GM04504 (cell line): Measurements from ENCODE around the gene SECISBP2.
A peak's percentile ranks its signal among the peaks of the same experiment; 100 is the strongest.

Experiments used
- DNase-seq: peaks from one replicate; pipeline ENCODE4 v3.0.0-alpha.2; 2012; ENCODE audit warnings: low read depth

Gene SECISBP2

GRCh38 chr9:89383030-89383720, 64.9 kb downstream of the SECISBP2 start:
- DNase-seq, result no peak

DNA sequence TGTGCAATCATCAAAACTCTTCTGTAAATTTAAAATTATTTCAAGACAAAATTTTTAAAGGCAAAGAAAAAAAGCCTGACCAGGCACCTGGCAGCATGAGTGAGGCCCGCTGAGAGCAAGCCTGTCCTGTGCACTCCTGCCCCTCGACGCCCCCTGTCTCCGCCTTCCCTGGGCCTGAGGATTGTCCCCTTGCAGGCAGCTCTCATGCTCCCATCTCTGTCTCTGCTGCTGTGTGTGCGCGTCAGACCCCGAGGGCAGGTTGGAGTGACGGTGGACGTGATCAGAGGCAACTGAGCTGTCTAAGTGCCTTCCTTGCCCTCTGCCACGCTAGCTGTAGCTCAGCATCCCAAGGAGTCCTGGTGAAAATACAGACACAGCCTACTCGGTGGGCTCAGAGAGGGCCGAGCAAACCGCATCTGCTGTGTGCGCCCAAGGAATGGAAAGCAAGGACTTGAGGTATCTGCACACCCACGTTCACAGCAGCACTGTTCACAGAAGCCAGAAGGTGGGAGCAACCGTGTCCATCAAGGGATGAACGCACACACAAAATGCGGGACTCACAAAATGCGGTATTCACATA, 65.5 kb downstream of the SECISBP2 start:
- no peak for DNase-seq

DNA sequence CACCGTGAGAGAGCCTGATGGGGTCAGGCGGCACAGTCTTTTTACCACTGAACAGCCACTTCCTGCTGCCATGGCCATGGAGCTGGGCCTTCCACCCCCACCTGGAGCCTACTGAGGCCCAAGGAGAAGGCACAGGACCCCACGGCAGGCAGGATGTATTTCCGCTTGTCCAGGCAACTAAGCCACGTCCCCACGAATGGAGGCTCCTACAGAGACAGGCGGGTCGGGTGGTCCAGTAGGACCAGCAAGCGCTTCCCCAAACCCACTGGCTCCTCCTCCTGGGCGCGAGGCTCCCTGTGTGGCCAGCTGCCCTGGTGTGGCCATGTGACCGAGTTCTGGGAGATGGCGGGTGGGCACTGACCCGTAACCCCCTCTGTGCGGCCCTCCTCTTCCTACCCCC, 66.5 kb downstream of the SECISBP2 start:
- DNase-seq, result no peak

DNA sequence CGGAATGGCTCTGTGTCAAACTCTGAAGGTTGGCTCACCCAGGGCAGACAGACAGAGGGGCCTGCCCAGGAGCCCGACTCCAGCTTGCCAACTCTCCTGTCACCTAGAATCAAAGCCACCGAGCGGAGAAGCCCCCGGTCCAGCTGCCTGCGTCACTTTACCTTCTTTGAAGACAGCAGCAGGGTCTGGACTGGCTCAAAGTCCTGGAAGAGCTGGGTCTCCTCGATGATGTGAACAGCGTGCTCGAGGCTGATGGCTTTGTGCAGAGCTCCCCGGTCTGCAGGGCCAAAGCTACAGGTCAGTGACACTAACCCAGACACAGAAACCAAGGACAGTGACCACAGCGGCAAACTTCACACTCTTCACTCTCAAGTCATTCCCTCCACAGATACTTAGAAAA, 67.9 kb downstream of the SECISBP2 start:
- no peak for DNase-seq

DNA sequence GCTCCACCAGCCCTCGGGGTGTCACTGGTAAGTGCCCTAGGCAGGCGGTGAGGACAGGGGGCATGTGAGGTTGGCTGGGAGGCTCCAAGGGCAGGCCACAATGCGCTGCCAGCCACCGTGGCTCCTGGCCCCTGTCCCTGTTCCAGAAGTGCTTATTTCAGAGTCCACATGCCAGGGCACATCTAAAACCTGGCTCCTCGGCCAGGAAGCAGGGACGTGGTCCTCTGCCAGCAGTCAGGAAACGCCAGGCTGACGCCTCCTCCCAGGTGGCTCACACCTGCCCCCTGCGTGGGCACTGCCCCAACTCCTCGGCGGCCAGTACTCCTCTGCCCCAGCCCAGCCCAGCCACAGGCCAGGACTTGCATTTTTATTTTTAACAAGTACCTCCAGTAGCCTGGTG, 68.5 kb downstream of the SECISBP2 start:
- no peak for DNase-seq

DNA sequence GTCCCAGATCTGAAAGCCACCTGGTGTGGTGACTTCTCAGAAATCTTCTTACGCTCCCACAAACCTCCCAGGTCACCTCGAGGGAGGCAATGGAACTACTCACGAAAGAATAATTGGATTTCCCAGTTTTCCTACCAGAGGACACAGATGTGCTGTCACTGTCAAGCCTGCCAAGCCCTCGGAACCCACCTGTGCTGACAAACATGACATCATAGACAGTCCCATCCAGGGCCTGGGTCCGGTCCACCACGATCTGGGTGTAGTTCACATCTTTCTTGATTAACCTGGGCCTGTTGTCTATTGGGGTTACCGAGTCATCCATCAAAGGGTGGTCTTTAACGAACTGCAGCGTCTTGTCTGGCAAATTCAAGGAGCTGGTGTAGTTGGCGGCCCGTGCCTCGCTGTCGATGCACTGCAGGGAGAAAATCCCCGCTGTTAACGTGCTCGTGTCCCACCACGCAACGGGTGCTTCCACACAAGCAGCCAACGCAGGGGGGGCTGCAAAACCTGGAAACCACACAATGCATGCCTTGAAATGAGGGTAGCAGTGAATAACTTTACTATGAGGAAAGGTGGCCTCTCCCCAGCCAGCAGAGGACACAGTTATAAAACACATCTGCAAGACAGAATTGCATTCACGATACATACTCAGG, 69.0 kb downstream of the SECISBP2 start:
- DNase-seq, result no peak

DNA sequence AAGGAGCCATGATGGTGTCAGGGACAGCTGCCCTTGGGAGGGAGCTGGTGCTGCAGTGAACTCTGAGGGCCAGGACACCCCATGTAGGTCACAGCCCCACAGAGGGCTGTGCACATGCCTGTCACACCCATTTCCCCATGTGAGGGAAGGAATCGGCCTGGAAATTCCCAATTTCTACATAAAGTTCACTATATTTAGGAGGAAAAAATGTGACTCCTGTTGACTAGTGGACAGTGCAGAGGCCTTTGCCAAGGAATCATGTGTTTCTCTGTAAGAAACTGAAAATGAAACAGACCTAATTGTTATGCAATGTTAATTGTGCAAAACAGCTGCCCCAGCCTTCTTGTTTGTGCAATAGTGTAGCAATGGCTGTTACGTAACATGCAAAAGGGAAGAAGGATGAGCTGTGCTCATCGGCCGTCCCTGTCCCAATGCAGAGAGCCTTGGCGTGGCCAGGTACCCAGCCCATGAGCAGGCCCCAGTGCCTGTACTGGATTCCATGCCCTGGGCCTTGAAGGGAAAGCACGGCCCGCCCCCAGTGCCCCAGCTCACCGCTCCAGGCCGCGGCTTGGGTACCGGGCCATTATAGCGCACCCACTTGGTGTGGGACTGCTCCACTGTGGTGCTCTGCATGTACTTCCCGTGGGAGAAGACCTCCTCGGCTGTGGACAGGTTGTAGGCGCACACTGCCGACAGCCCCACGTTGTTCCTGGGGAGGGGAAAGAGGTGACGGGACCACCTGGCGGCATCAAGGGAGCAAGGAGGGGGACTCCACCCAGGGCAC, 70.0 kb downstream of the SECISBP2 start:
- DNase-seq, result peak; percentile 81

DNA sequence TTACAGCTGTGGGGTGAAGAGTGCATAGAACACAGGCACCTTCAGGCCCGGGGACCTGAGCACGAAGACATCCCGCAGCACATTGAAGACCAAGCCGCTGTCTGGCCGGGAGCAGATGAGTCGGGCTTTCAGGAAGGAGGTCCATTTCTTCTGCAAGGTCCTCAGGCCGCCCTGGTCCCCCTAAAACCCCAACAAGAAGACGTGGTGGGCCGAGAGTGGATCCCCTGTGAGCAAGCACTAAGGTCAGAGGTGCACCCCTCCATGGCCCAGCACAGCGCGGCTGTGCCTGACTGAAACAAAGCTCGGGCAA, 70.5 kb downstream of the SECISBP2 start:
- no peak for DNase-seq

DNA sequence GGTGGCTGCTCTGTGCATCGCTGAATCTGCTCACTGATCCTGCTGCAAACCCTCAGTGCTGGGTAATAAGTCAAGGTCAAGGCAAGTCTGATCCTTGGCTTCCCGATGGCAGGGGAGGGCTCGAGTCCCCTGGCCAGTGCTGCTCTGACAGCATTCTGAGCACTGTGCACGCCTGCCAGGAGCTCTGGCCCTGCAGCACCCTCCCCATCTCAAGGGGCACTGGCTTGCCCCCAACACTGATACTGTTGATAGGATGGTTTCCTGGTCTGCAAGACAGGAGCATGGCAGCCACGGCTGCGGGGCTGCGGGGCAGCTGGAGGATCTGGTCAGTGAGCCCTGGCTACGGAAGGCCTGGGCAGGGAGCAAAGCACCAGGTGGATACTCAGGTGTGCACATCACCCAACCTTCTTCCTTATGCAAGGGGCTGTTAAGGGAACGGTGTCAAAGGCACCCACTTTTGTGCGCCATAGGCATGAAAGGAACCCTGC, 71.8 kb downstream of the SECISBP2 start:
- DNase-seq, result no peak

DNA sequence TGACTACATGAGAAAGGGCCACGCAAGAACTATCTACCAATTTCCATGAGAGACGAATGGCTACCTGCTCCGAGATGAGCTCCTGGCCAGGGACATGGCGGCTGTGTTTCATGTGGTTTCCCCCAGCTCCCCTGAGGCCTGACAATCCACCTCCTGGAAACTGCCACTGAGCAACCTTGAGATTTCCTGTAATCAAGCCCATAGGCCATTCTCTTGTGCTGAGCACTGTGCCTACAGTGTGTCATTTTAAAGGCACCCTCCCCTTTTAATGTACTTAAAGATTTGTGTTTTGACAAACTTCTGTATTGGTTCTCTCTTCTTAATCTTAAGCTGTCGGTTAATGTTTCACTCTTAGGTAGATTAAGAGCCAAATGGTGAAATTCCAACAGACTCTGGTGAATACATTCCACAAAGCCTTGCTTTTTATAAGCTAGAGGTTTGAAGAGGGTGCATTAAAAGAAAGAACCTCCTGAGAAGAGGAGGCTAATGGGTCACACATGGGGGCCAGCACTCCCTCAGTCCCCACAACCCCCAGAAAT, 72.3 kb downstream of the SECISBP2 start:
- no peak for DNase-seq

DNA sequence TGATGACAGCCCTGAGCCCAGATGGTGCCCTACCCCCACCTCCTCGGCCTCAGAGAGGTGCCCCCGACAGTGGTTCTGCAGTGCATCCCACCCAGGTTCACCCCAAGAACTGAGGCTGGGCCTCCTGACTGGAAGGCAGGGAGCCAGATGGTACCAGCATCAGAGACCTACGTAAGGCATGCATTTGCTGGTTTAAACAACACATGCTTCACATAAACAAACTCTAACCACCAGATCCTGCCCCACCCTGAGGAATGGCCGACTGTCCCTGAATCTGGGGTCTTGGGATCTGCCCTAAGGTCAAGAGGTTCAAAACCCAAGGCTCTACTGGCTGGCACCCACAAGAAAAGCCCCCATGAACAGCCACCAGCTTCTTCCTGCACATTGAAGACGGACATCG, 73.3 kb downstream of the SECISBP2 start:
- no peak for DNase-seq

DNA sequence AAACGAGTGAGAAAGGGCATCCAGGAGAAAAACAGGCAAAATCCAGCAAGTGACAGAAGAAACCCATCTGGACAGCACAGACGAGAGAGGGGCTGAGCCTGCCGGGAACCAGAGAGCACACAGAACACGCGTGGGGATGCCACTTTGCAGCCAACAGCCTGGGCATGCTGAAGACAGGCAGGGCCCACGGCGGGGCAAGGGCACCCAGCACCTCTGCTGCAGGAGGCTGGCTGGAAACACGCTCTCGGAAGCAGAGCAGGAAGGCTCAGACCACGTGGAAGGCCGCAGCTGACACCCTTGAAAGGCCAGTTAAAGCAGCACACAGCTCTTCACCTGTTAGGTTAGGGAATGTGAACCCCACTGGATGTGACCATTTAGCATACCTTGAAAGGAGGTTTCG, 76.1 kb downstream of the SECISBP2 start:
- DNase-seq, result no peak

- no peak for DNase-seq
Measured at GRCh38 chr9:89395931-89396710, 77.8 kb downstream of the SECISBP2 start.

- no peak for DNase-seq
Measured at GRCh38 chr9:89397471-89397870, 79.2 kb downstream of the SECISBP2 start.

GRCh38 chr9:89398621-89399020, 80.3 kb downstream of the SECISBP2 start:
- no peak for DNase-seq

DNA sequence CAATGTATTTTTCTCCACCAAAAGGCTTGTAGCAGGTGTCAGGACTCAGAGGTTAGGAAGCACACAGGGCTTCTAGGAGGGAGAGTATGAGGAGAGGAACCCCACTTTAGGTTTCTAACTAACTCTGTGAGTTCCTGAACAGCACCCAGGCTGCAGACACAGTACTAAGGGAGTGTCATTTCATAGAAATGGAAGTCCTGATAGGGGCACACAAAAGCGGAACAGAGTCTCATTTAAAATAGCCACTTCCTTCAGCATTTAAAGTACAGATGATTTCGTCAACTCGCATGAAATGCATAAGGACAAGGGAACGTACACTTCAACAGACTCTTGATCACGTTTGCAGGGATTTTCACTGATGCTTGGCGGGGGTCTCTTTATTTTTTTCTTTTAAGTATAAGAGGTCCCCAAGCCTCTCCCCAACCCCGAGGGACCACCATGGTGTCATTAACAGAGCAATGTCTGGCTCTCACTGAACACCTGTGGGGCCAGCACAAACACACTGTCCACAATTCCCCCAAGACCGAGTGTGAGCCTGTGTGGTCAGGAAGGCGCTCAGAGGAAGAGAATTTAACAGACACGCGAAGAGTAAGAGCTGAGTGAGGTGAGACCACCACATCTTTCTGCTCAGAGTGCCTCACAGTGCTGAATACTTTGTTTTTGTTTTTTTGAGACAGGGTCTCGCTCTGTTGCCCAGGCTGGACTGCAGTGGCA, 82.3 kb downstream of the SECISBP2 start:
- no peak for DNase-seq

GRCh38 chr9:89402695-89403427, 84.6 kb downstream of the SECISBP2 start:
- DNase-seq, result no peak

DNA sequence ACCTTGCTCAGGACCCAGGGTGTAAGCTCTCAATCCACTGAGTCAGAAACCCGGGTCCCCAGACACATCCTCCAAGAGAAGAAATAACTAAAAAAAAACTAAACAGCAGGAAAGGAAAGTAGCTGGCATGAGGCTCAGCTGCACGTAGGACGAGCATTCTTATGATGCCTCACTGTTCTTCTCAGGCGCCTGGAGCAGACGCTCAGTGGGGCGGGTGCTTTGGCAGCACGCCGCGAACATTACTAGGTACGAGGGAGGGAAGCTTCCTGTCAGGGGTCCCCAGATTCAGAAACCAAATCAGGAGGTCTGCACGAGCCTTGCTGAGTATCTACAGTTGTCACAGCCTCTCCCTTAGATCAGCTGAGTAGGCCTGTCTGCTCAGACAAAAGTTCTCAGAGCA, 85.8 kb downstream of the SECISBP2 start:
- DNase-seq, result no peak

GRCh38 chr9:89405826-89406225, 87.5 kb downstream of the SECISBP2 start:
- no peak for DNase-seq

DNA sequence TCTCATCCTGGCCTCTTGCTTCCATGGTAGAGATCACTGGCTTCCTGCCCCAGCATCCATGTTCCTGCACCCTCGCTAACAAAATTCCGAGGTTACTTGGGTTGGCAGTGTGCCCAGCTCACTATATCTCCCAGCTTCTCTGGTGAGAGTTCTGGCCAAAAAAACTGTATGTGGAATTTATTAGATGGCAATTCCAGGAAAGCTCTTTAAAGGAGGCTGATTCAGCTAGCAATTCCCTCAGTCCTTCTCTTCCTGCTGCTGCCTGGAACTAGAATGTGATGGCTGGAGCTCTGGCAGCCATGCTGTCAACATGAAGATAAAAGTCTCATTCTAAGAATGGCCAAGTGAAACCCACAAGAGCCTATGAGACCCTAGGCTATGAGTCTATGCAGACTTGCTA, 88.8 kb downstream of the SECISBP2 start:
- DNase-seq, result no peak
